ENCODE results near the gene EIPR1.

The EIPR1 gene

GRCh38 chr2:3345621-3346020 is 32.0 kb downstream of the EIPR1 start:
- no peak for ATAC-seq (ENCODE audit: low read depth)

GRCh38 chr2:3344897-3345296 is 32.7 kb downstream of the EIPR1 start:
- no peak for ATAC-seq (ENCODE audit: low read depth)
- Histone ChIP-seq H3K27me3 (ENCODE audit: insufficient read depth, poor library complexity, severe bottlenecking) (no peaks in the 10 kb centered on the region), H3K4me3 (ENCODE audit: severe bottlenecking) (no peak overlapping the region), H3K9me3 (ENCODE audit: severe bottlenecking) (no peaks in the 10 kb centered on the region), H3K27ac (ENCODE audit: poor library complexity, severe bottlenecking) (no peak overlapping the region), H3K36me3 (ENCODE audit: low read depth) (0 out of 2 replicates have a peak, but pooled peaks cover 7% of the 10 kb centered on the region), H3K4me1 (ENCODE audit: insufficient read depth, poor library complexity, severe bottlenecking) (no peaks in the 10 kb centered on the region)
- DNase-seq (ENCODE audit: low spot score): no peak
- TF ChIP-seq CTCF (IDR thresholded peaks at IDR 0.05; ENCODE audit: poor library complexity, severe bottlenecking): no peak

More at GRCh38 chr2:3345621-3346020, 32.0 kb downstream of the EIPR1 start:
- peak; percentile 20 for DNase-seq (ENCODE audit: low spot score)
- H3K9me3 ChIP-seq (ENCODE audit: severe bottlenecking): no peaks in the 10 kb centered on the region
- no peaks in the 10 kb centered on the region for H3K4me1 ChIP-seq (ENCODE audit: insufficient read depth, poor library complexity, severe bottlenecking)
- 0 out of 2 replicates have a peak, but pooled peaks cover 7% of the 10 kb centered on the region for H3K36me3 ChIP-seq (ENCODE audit: low read depth)
- TF ChIP-seq CTCF (IDR thresholded peaks at IDR 0.05; ENCODE audit: poor library complexity, severe bottlenecking): no peak
- no peak overlapping the region for H3K27ac ChIP-seq (ENCODE audit: poor library complexity, severe bottlenecking)
- no peak overlapping the region for H3K4me3 ChIP-seq (ENCODE audit: severe bottlenecking)
- H3K27me3 ChIP-seq (ENCODE audit: insufficient read depth, poor library complexity, severe bottlenecking): no peaks in the 10 kb centered on the region

GRCh38 chr2:3343012-3343411 is 34.6 kb downstream of the EIPR1 start:
- no peak for TF ChIP-seq CTCF (IDR thresholded peaks at IDR 0.05; ENCODE audit: poor library complexity, severe bottlenecking)
- Histone ChIP-seq H3K4me3 (ENCODE audit: severe bottlenecking) (no peak overlapping the region), H3K4me1 (ENCODE audit: insufficient read depth, poor library complexity, severe bottlenecking) (no peaks in the 10 kb centered on the region), H3K9me3 (ENCODE audit: severe bottlenecking) (no peaks in the 10 kb centered on the region), H3K27ac (ENCODE audit: poor library complexity, severe bottlenecking) (no peak overlapping the region), H3K27me3 (ENCODE audit: insufficient read depth, poor library complexity, severe bottlenecking) (no peaks in the 10 kb centered on the region), H3K36me3 (ENCODE audit: low read depth) (0 out of 2 replicates have a peak, but pooled peaks cover 7% of the 10 kb centered on the region)
- DNase-seq (ENCODE audit: low spot score) (no peak), ATAC-seq (ENCODE audit: low read depth) (no peak)

GRCh38 chr2:3342324-3342723 is 35.3 kb downstream of the EIPR1 start:
- H3K9me3 ChIP-seq (ENCODE audit: severe bottlenecking): no peaks in the 10 kb centered on the region
- no peak overlapping the region for H3K27ac ChIP-seq (ENCODE audit: poor library complexity, severe bottlenecking)
- no peaks in the 10 kb centered on the region for H3K27me3 ChIP-seq (ENCODE audit: insufficient read depth, poor library complexity, severe bottlenecking)
- H3K4me3 ChIP-seq (ENCODE audit: severe bottlenecking): no peak overlapping the region
- no peaks in the 10 kb centered on the region for H3K4me1 ChIP-seq (ENCODE audit: insufficient read depth, poor library complexity, severe bottlenecking)
- 0 out of 2 replicates have a peak, but pooled peaks cover 7% of the 10 kb centered on the region for H3K36me3 ChIP-seq (ENCODE audit: low read depth)
- ATAC-seq (ENCODE audit: low read depth) (no peak), DNase-seq (ENCODE audit: low spot score) (peak; percentile 34)
- no peak for TF ChIP-seq CTCF (IDR thresholded peaks at IDR 0.05; ENCODE audit: poor library complexity, severe bottlenecking)

GRCh38 chr2:3341336-3341735 is 36.3 kb downstream of the EIPR1 start:
- H3K36me3 ChIP-seq (ENCODE audit: low read depth): 0 out of 2 replicates have a peak, but pooled peaks cover 3% of the 10 kb centered on the region
- ATAC-seq (ENCODE audit: low read depth) (no peak), DNase-seq (ENCODE audit: low spot score) (peak; percentile 26)
- no peak overlapping the region for H3K27ac ChIP-seq (ENCODE audit: poor library complexity, severe bottlenecking)
- no peak for TF ChIP-seq CTCF (IDR thresholded peaks at IDR 0.05; ENCODE audit: poor library complexity, severe bottlenecking)
- no peaks in the 10 kb centered on the region for H3K9me3 ChIP-seq (ENCODE audit: severe bottlenecking)
- no peak overlapping the region for H3K4me3 ChIP-seq (ENCODE audit: severe bottlenecking)
- no peaks in the 10 kb centered on the region for H3K4me1 ChIP-seq (ENCODE audit: insufficient read depth, poor library complexity, severe bottlenecking)
- H3K27me3 ChIP-seq (ENCODE audit: insufficient read depth, poor library complexity, severe bottlenecking): no peaks in the 10 kb centered on the region

Measured in RWPE2 (cell line).